ENCODE measurements around the gene CCDC39. TPM values are rescaled to one million over a fixed set of nuclear protein-coding genes. Genes with fewer than 3 reads are reported as not detected.

The CCDC39 gene
- total and polyA plus RNA-seq, 2 of the 4 experiments (the other 2 are of a cell fraction) = not detected

DNA sequence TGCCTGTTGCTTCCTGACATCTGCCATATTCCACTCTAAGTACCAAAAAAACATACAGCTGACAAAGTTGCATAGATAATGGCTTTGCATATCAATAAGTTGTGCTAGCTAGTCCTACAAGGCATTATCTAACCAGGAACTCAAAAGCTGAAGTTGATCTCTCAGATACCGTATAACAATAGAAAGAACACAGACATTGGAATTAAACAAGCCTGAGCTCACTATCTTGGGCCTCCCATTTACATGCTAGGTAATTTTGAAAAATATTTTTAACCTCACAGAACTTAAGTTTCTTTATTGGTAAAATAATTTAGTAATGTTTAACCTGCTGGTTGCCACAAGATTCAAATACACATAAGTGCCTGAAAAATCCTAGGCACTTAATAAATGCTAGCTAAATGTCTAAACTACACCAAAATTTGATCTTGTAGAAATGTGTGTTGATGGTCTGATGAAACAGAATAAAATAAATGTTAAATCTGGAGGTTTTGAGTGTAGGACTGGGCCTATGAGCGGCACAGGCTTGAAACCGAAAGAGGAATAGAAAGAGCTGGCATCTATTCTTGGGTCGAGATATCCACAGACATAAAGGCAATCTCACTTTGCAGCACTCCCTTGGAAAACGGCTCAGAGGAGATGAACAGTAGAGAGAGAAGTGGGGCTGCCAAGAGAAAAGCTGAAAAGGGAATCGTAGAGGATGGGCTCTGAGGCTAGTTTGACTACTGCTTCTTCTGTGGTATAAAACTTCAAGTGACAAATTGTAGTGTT, 107.3 kb downstream of the CCDC39 start:
- Histone ChIP-seq H2BK15ac (ENCODE audit: low read depth, low read length) (no peak overlapping the region), H4K8ac (ENCODE audit: low read depth in 2 of 2, low read length in 2 of 2) (no peak overlapping the region), H3K27me3 (ENCODE audit: control insufficient read depth, insufficient read depth, low read length) (no peaks in the 10 kb centered on the region), H4K5ac (ENCODE audit: low read depth, low read length) (no peak overlapping the region), H2AK9ac (replicated peaks; ENCODE audit: low read depth, low read length, poor library complexity) (no peak overlapping the region), H2BK120ac (ENCODE audit: low read depth, low read length) (no peak overlapping the region), H3K23ac (ENCODE audit: low read depth, low read length) (no peak overlapping the region), H3K4me1 (ENCODE audit: control insufficient read depth, insufficient read depth, low read length) (no peaks in the 10 kb centered on the region), H3K36me3 (ENCODE audit: control insufficient read depth, insufficient read depth, low read length) (no peaks in the 10 kb centered on the region), H2BK5ac (ENCODE audit: low read depth, low read length, poor library complexity, severe bottlenecking) (no peak overlapping the region), H3K18ac (ENCODE audit: low read depth, low read length) (no peak overlapping the region), H4K20me1 (ENCODE audit: insufficient read depth, low read length) (no peaks in the 10 kb centered on the region), H3K9ac (ENCODE audit: low read depth, low read length) (no peak overlapping the region), H3K9me3 (ENCODE audit: control insufficient read depth, insufficient read depth, low read length) (no peaks in the 10 kb centered on the region), H3K4me2 (ENCODE audit: low read depth, low read length) (no peak overlapping the region), H2AK5ac (ENCODE audit: low read depth, low read length) (no peak overlapping the region), H3K4ac (ENCODE audit: low read depth, low read length) (no peak overlapping the region), H3K56ac (ENCODE audit: extremely low read depth, insufficient read depth, low read length) (no peak overlapping the region), H3K4me3 (ENCODE audit: insufficient read depth, low read depth, low read length) (no peak overlapping the region), H2AFZ (replicated peaks; ENCODE audit: low read length, poor library complexity) (no peak overlapping the region), H3K79me1 (ENCODE audit: low read depth in 1 of 2, low read length in 2 of 2) (no peaks in the 10 kb centered on the region), H4K91ac (ENCODE audit: insufficient read depth, low read depth, low read length) (no peak overlapping the region), H2BK20ac (ENCODE audit: low read depth, low read length) (no peak overlapping the region), H3K9me1 (ENCODE audit: insufficient read depth, low read length) (no peaks in the 10 kb centered on the region), H3K27ac (ENCODE audit: insufficient read depth, low read length) (no peak overlapping the region), H3K14ac (replicated peaks; ENCODE audit: low read depth, low read length) (no peak overlapping the region)
- ATAC-seq (ENCODE audit: low read depth) (no peak), DNase-seq (no peak)
- intact Hi-C loops (cut with micrococcal nuclease) (no loop called here), in situ Hi-C loops (cut with MboI; ENCODE audit: low sequenced_read_pairs) (no loop called here), dilution Hi-C loops (cut with HindIII; ENCODE audit: low sequenced_read_pairs, unreplicated experiment) (no loop called here)
- no TSS peak for BruUV-seq (replicated peaks)
- POLR2A ChIA-PET (ENCODE audit: unreplicated experiment) = no interaction called here
- CTCF ChIA-PET = no interaction called here
- TF ChIP-seq SMC3 (IDR thresholded peaks at IDR 0.05; ENCODE audit: low read depth, low read length) (no peak), FOS (IDR thresholded peaks at IDR 0.05; ENCODE audit: low read depth, low read length) (no peak), CTCF (conservative IDR thresholded peaks at IDR 0.05; ENCODE audit: low read depth, low read length) (no peak), MXI1 (IDR thresholded peaks at IDR 0.05; ENCODE audit: borderline replicate concordance, low read depth, low read length) (no peak)
- TF ChIP-seq, protein P1, sequence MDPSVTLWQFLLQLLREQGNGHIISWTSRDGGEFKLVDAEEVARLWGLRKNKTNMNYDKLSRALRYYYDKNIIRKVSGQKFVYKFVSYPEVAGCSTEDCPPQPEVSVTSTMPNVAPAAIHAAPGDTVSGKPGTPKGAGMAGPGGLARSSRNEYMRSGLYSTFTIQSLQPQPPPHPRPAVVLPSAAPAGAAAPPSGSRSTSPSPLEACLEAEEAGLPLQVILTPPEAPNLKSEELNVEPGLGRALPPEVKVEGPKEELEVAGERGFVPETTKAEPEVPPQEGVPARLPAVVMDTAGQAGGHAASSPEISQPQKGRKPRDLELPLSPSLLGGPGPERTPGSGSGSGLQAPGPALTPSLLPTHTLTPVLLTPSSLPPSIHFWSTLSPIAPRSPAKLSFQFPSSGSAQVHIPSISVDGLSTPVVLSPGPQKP (IDR thresholded peaks at IDR 0.05; ENCODE audit: borderline replicate concordance, low read depth, low read length) = no peak
- WGBS, 2 experiments (ENCODE audit: extremely low coverage in 2 of 2, insufficient read length in 1 of 2) = 60% methylated on average over 1 of the region's 6 CpGs; no CpG with 5 or more reads in 1 of the 2 experiments
